ENCODE measurements around the gene ZBP1.
A peak's percentile ranks its signal among the peaks of the same experiment; 100 is the strongest.

Gene ZBP1

GRCh38 chr20:57586370-57586793, 33.8 kb downstream of the ZBP1 start:
- peak; percentile 60 for DNase-seq (ENCODE audit: low read depth, low spot score)

- no peak for DNase-seq (ENCODE audit: low read depth, low spot score)
Observed at GRCh38 chr20:57585466-57586213, 34.6 kb downstream of the ZBP1 start.

GRCh38 chr20:57584768-57585461, 35.3 kb downstream of the ZBP1 start:
- DNase-seq (ENCODE audit: low read depth, low spot score): no peak

GRCh38 chr20:57583289-57584257, 36.7 kb downstream of the ZBP1 start:
- no peak for DNase-seq (ENCODE audit: low read depth, low spot score)

- peak; percentile 72 for DNase-seq (ENCODE audit: low read depth, low spot score)
Observed at GRCh38 chr20:57582432-57583288, 37.6 kb downstream of the ZBP1 start.

- DNase-seq (ENCODE audit: low read depth, low spot score): no peak
Observed at GRCh38 chr20:57582029-57582378, 38.2 kb downstream of the ZBP1 start.

- no peak for DNase-seq (ENCODE audit: low read depth, low spot score)
Observed at GRCh38 chr20:57581202-57582028, 38.8 kb downstream of the ZBP1 start.

- DNase-seq (ENCODE audit: low read depth, low spot score): no peak
Observed at GRCh38 chr20:57580478-57581201, 39.6 kb downstream of the ZBP1 start.

- peak; percentile 22 for DNase-seq (ENCODE audit: low read depth, low spot score)
Observed at GRCh38 chr20:57579898-57580447, 40.3 kb downstream of the ZBP1 start.

GRCh38 chr20:57579331-57579897, 40.8 kb downstream of the ZBP1 start:
- no peak for DNase-seq (ENCODE audit: low read depth, low spot score)

- DNase-seq (ENCODE audit: low read depth, low spot score): no peak
Observed at GRCh38 chr20:57578476-57579165, 41.6 kb downstream of the ZBP1 start.

- DNase-seq (ENCODE audit: low read depth, low spot score): no peak
Observed at GRCh38 chr20:57577679-57578475, 42.3 kb downstream of the ZBP1 start.

- peak; percentile 60 for DNase-seq (ENCODE audit: low read depth, low spot score)
Observed at GRCh38 chr20:57576617-57577550, 43.3 kb downstream of the ZBP1 start.

GRCh38 chr20:57576002-57576401, 44.2 kb downstream of the ZBP1 start:
- peak; percentile 74 for DNase-seq (ENCODE audit: low read depth, low spot score)

GRCh38 chr20:57574954-57575353, 45.3 kb downstream of the ZBP1 start:
- no peak for DNase-seq (ENCODE audit: low read depth, low spot score)

- DNase-seq (ENCODE audit: low read depth, low spot score): no peak
Observed at GRCh38 chr20:57573894-57574293, 46.3 kb downstream of the ZBP1 start.
